ENCODE results near the gene GSK3A. TPM values are rescaled to one million over a fixed set of nuclear protein-coding genes. Genes with fewer than 3 reads are reported as not detected.

GSK3A gene
- 34.9 and 37.1 TPM in 2 replicates for total RNA-seq (2014; rRNA removed; shearing (Covaris generic))

- Histone ChIP-seq H3K27me3 (no peaks in the 10 kb centered on the region), H3K4me1 (no peaks in the 10 kb centered on the region; the same call in 1 of the 2 replicates), H3K9me3 (replicated peaks) (no peaks in the 10 kb centered on the region), H3K36me3 (peaks cover 3% of the 10 kb centered on the region; the same call in 1 of the 2 replicates), H3K4me3 (peak within 1 kb of the TSS; percentile 70), H3K27ac (peak within 1 kb of the TSS; percentile 36)
- peak; percentile 97 to 98 for DNase-seq
Measured at GRCh38 chr19:42242512-42243409, at the start of gene GSK3A. Gene GSK3A, minus strand, starts transcription at chr19:42242602. Its CDS starts 137 bp downstream, at chr19:42242465.

GRCh38 chr19:42291435-42291810, 49.0 kb upstream of the GSK3A start:
- DNase-seq = no peak
- no peak overlapping the region for H3K4me3 ChIP-seq
- no peaks in the 10 kb centered on the region for H3K4me1 ChIP-seq
- H3K27ac ChIP-seq = no peak overlapping the region
- no peaks in the 10 kb centered on the region for H3K9me3 ChIP-seq (replicated peaks)
- H3K27me3 ChIP-seq = no peaks in the 10 kb centered on the region
- H3K36me3 ChIP-seq = peaks cover 51% of the 10 kb centered on the region

- Histone ChIP-seq H3K4me3 (no peak overlapping the region), H3K27me3 (no peaks in the 10 kb centered on the region), H3K27ac (no peak overlapping the region), H3K4me1 (peaks cover 2% of the 10 kb centered on the region; the same call in 1 of the 2 replicates), H3K9me3 (replicated peaks) (no peaks in the 10 kb centered on the region), H3K36me3 (peaks cover 51% of the 10 kb centered on the region)
- DNase-seq = peak; percentile 51 to 52
Measured at GRCh38 chr19:42290523-42291434, 48.4 kb upstream of the GSK3A start.

- Histone ChIP-seq H3K36me3 (peaks cover 51% of the 10 kb centered on the region), H3K4me3 (no peak overlapping the region), H3K27me3 (no peaks in the 10 kb centered on the region), H3K9me3 (replicated peaks) (no peaks in the 10 kb centered on the region), H3K4me1 (peaks cover 8% of the 10 kb centered on the region; the same call in 1 of the 2 replicates), H3K27ac (no peak overlapping the region)
- no peak for DNase-seq
Measured at GRCh38 chr19:42290136-42290522, 47.7 kb upstream of the GSK3A start.

GRCh38 chr19:42289556-42290041, 47.2 kb upstream of the GSK3A start:
- DNase-seq = no peak
- H3K36me3 ChIP-seq = peaks cover 51% of the 10 kb centered on the region
- no peak overlapping the region for H3K27ac ChIP-seq
- no peak overlapping the region for H3K4me3 ChIP-seq
- no peaks in the 10 kb centered on the region for H3K27me3 ChIP-seq
- H3K4me1 ChIP-seq = peaks cover 9% of the 10 kb centered on the region; the same call in 1 of the 2 replicates
- H3K9me3 ChIP-seq (replicated peaks) = no peaks in the 10 kb centered on the region

- H3K9me3 ChIP-seq (replicated peaks) = no peaks in the 10 kb centered on the region
- H3K36me3 ChIP-seq = peaks cover 46% of the 10 kb centered on the region
- no peak overlapping the region for H3K4me3 ChIP-seq
- H3K27me3 ChIP-seq = no peaks in the 10 kb centered on the region
- H3K27ac ChIP-seq = no peak overlapping the region
- DNase-seq = no peak
- H3K4me1 ChIP-seq = peaks cover 9% of the 10 kb centered on the region; the same call in 1 of the 2 replicates
Measured at GRCh38 chr19:42288881-42289555, 46.6 kb upstream of the GSK3A start.

- H3K4me3 ChIP-seq = no peak overlapping the region
- H3K36me3 ChIP-seq = peaks cover 43% of the 10 kb centered on the region
- DNase-seq = no peak
- no peaks in the 10 kb centered on the region for H3K27me3 ChIP-seq
- peaks cover 9% of the 10 kb centered on the region; the same call in 1 of the 2 replicates for H3K4me1 ChIP-seq
- H3K9me3 ChIP-seq (replicated peaks) = no peaks in the 10 kb centered on the region
- no peak overlapping the region for H3K27ac ChIP-seq
Measured at GRCh38 chr19:42288387-42288786, 46.0 kb upstream of the GSK3A start.

GRCh38 chr19:42287827-42288107, 45.4 kb upstream of the GSK3A start:
- Histone ChIP-seq H3K36me3 (peaks cover 38% of the 10 kb centered on the region), H3K27me3 (no peaks in the 10 kb centered on the region), H3K4me3 (no peak overlapping the region), H3K27ac (no peak overlapping the region), H3K4me1 (peaks cover 14% of the 10 kb centered on the region), H3K9me3 (replicated peaks) (no peaks in the 10 kb centered on the region)
- no peak for DNase-seq

- Histone ChIP-seq H3K36me3 (peaks cover 36% of the 10 kb centered on the region), H3K4me3 (no peak overlapping the region), H3K27me3 (no peaks in the 10 kb centered on the region), H3K9me3 (replicated peaks) (no peaks in the 10 kb centered on the region), H3K4me1 (peaks cover 18% of the 10 kb centered on the region), H3K27ac (no peak overlapping the region)
- DNase-seq = no peak
Measured at GRCh38 chr19:42287017-42287826, 44.8 kb upstream of the GSK3A start.

- DNase-seq = no peak
- peaks cover 31% of the 10 kb centered on the region for H3K36me3 ChIP-seq
- H3K9me3 ChIP-seq (replicated peaks) = no peaks in the 10 kb centered on the region
- H3K27me3 ChIP-seq = no peaks in the 10 kb centered on the region
- H3K4me3 ChIP-seq = no peak overlapping the region
- H3K27ac ChIP-seq = no peak overlapping the region
- peaks cover 25% of the 10 kb centered on the region for H3K4me1 ChIP-seq
Measured at GRCh38 chr19:42286349-42287016, 44.1 kb upstream of the GSK3A start.

- no peaks in the 10 kb centered on the region for H3K27me3 ChIP-seq
- peaks cover 29% of the 10 kb centered on the region for H3K4me1 ChIP-seq
- no peaks in the 10 kb centered on the region for H3K9me3 ChIP-seq (replicated peaks)
- no peak overlapping the region for H3K27ac ChIP-seq
- peaks cover 26% of the 10 kb centered on the region for H3K36me3 ChIP-seq
- no peak for DNase-seq
- no peak overlapping the region for H3K4me3 ChIP-seq
Measured at GRCh38 chr19:42285988-42286348, 43.6 kb upstream of the GSK3A start.

- no peak overlapping the region for H3K27ac ChIP-seq
- peaks cover 21% of the 10 kb centered on the region for H3K36me3 ChIP-seq
- H3K4me3 ChIP-seq = no peak overlapping the region; the same call in 1 of the 2 replicates
- no peak for DNase-seq
- H3K9me3 ChIP-seq (replicated peaks) = no peaks in the 10 kb centered on the region
- H3K4me1 ChIP-seq = peaks cover 29% of the 10 kb centered on the region
- no peaks in the 10 kb centered on the region for H3K27me3 ChIP-seq
Measured at GRCh38 chr19:42285541-42285941, 43.1 kb upstream of the GSK3A start.

- peak overlapping the region; percentile 75 for H3K4me3 ChIP-seq
- DNase-seq = peak; percentile 21 to 39
- no peaks in the 10 kb centered on the region for H3K9me3 ChIP-seq (replicated peaks)
- H3K27ac ChIP-seq = no peak overlapping the region
- H3K27me3 ChIP-seq = no peaks in the 10 kb centered on the region
- H3K36me3 ChIP-seq = peaks cover 18% of the 10 kb centered on the region
- H3K4me1 ChIP-seq = peaks cover 29% of the 10 kb centered on the region
Measured at GRCh38 chr19:42284591-42285341, 42.4 kb upstream of the GSK3A start.

Measured in SJCRH30 (cell line).